ENCODE data around the gene PDGFA.

Gene PDGFA

DNA sequence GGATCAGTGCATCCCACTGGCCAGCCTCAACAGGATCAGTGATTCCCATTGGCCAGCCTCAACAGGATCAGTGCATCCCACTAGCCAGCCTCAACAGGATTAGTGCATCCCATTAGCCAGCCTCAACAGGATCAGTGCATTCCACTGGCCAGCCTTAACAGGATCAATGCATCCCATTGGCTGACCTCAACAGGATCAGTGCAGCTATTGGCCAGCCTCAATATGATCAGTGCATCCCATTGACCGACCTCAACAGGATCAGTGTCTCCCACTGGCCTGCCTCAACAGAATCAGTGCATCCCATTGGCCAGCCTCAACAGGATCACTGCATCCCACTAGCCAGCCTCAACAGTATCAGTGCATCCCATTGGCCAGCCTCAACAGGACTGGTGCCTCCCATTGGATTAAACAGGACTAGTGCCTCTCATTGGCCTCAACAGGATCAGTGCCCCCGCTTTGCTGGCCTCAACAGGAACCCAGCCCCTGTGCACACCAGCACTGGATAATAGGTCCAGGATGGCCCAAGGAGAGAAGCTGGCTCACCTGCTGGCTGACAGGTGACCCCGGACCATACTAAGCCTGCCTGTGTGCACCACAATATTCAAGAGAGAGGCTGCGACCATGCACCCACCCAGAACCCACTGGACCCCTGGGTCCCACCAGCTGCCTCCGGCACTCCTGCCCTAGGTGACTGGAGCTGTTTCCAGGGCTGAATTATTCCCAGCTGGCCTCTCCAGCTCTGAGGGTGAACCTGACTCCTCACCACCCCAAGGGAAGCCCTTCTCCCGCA is 59.9 kb downstream of the PDGFA start:
- Histone ChIP-seq H2AFZ (ENCODE audit: low read depth, low read length) (no peak overlapping the region), H3K4me3 (ENCODE audit: low read depth in 1 of 2, low read length in 2 of 2) (no peak overlapping the region), H3K36me3 (ENCODE audit: insufficient read depth, low read length) (no peaks in the 10 kb centered on the region), H3K9ac (ENCODE audit: low read depth, low read length) (no peak overlapping the region), H3K79me2 (ENCODE audit: insufficient read depth, low read length) (no peaks in the 10 kb centered on the region), H3K4me1 (ENCODE audit: insufficient read depth, low read length) (no peaks in the 10 kb centered on the region), H3K9me3 (ENCODE audit: insufficient read depth, low read length, severe bottlenecking) (no peaks in the 10 kb centered on the region), H3K27ac (ENCODE audit: low read length) (no peak overlapping the region), H3K4me2 (ENCODE audit: insufficient read depth, low read length) (no peak overlapping the region), H4K20me1 (ENCODE audit: insufficient read depth, low read length) (no peaks in the 10 kb centered on the region), H3K27me3 (ENCODE audit: insufficient read depth, low read length, poor library complexity) (no peaks in the 10 kb centered on the region)
- DNase-seq: no peak
- ATAC-seq (ENCODE audit: insufficient read depth, low read depth): no peak
- no peak for TF ChIP-seq EZH2 (IDR thresholded peaks at IDR 0.05; ENCODE audit: borderline replicate concordance, low read depth, low read length, severe bottlenecking)
- TF ChIP-seq, protein P1, sequence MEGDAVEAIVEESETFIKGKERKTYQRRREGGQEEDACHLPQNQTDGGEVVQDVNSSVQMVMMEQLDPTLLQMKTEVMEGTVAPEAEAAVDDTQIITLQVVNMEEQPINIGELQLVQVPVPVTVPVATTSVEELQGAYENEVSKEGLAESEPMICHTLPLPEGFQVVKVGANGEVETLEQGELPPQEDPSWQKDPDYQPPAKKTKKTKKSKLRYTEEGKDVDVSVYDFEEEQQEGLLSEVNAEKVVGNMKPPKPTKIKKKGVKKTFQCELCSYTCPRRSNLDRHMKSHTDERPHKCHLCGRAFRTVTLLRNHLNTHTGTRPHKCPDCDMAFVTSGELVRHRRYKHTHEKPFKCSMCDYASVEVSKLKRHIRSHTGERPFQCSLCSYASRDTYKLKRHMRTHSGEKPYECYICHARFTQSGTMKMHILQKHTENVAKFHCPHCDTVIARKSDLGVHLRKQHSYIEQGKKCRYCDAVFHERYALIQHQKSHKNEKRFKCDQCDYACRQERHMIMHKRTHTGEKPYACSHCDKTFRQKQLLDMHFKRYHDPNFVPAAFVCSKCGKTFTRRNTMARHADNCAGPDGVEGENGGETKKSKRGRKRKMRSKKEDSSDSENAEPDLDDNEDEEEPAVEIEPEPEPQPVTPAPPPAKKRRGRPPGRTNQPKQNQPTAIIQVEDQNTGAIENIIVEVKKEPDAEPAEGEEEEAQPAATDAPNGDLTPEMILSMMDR (IDR thresholded peaks at IDR 0.05; ENCODE audit: borderline replicate concordance, extremely low read depth, low read length, poor library complexity, severe bottlenecking): no peak

DNA sequence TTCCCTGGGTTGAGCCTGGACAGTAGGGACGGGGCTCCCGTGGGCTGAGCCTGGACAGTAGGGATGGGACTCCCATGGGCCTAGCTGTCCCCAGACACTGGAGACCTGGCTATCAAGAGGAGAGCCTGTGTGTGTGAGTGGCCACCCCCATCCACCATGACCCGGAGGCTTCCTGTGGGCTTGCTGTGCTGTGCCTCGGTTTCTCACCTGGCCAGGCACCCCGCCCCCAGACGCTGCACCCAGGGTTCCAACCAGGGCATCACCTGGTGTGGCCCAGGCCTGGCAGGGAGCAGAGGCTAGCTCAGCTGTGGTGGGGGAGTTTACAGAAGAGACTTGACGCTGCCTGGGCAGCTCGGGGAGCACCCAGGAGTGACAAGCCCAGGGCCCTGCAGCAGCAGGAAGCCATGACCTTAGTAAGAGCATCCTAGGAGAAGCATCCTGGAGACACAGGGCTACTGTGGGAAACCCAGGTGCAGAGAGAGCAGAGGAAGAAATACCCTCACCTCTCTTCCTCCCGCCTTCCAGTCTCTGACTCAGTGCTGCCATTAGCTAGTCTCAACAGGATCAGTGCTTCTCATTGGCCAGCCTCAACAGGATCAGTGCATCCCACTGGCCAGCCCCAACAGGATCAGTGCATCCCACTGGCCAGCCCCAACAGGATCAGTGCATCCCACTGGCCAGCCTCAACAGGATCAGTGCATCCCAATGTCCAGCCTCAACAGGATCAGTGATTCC is 61.0 kb downstream of the PDGFA start:
- Histone ChIP-seq H3K4me1 (ENCODE audit: insufficient read depth, low read length) (no peaks in the 10 kb centered on the region), H2AFZ (ENCODE audit: low read depth, low read length) (no peak overlapping the region), H3K79me2 (ENCODE audit: insufficient read depth, low read length) (no peaks in the 10 kb centered on the region), H3K4me3 (ENCODE audit: low read depth in 1 of 2, low read length in 2 of 2) (no peak overlapping the region), H3K27me3 (ENCODE audit: insufficient read depth, low read length, poor library complexity) (no peaks in the 10 kb centered on the region), H3K27ac (ENCODE audit: low read length) (no peak overlapping the region), H3K4me2 (ENCODE audit: insufficient read depth, low read length) (no peak overlapping the region), H3K36me3 (ENCODE audit: insufficient read depth, low read length) (no peaks in the 10 kb centered on the region), H4K20me1 (ENCODE audit: insufficient read depth, low read length) (no peaks in the 10 kb centered on the region), H3K9me3 (ENCODE audit: insufficient read depth, low read length, severe bottlenecking) (no peaks in the 10 kb centered on the region), H3K9ac (ENCODE audit: low read depth, low read length) (no peak overlapping the region)
- DNase-seq (no peak), ATAC-seq (ENCODE audit: insufficient read depth, low read depth) (no peak)
- TF ChIP-seq, protein P1 (IDR thresholded peaks at IDR 0.05; ENCODE audit: borderline replicate concordance, extremely low read depth, low read length, poor library complexity, severe bottlenecking): no peak
- no peak for TF ChIP-seq EZH2 (IDR thresholded peaks at IDR 0.05; ENCODE audit: borderline replicate concordance, low read depth, low read length, severe bottlenecking)

- Histone ChIP-seq H3K27me3 (ENCODE audit: insufficient read depth, low read length, poor library complexity) (no peaks in the 10 kb centered on the region), H3K79me2 (ENCODE audit: insufficient read depth, low read length) (no peaks in the 10 kb centered on the region), H3K4me1 (ENCODE audit: insufficient read depth, low read length) (no peaks in the 10 kb centered on the region), H3K27ac (ENCODE audit: low read length) (no peak overlapping the region), H4K20me1 (ENCODE audit: insufficient read depth, low read length) (no peaks in the 10 kb centered on the region), H3K4me3 (ENCODE audit: low read depth in 1 of 2, low read length in 2 of 2) (no peak overlapping the region), H3K36me3 (ENCODE audit: insufficient read depth, low read length) (no peaks in the 10 kb centered on the region), H3K9ac (ENCODE audit: low read depth, low read length) (no peak overlapping the region), H2AFZ (ENCODE audit: low read depth, low read length) (no peak overlapping the region), H3K9me3 (ENCODE audit: insufficient read depth, low read length, severe bottlenecking) (no peaks in the 10 kb centered on the region), H3K4me2 (ENCODE audit: insufficient read depth, low read length) (no peak overlapping the region)
- DNase-seq: no peak
- TF ChIP-seq EZH2 (IDR thresholded peaks at IDR 0.05; ENCODE audit: borderline replicate concordance, low read depth, low read length, severe bottlenecking): no peak
- TF ChIP-seq, protein P1 (IDR thresholded peaks at IDR 0.05; ENCODE audit: borderline replicate concordance, extremely low read depth, low read length, poor library complexity, severe bottlenecking): no peak
- ATAC-seq (ENCODE audit: insufficient read depth, low read depth): no peak
Observed at GRCh38 chr7:457814-458510, 61.7 kb downstream of the PDGFA start.
